T-helper 1 cell treated with Interleukin-12 subunit alpha and Interleukin-12 subunit beta and Interleukin-4 antibody, amounts not matched to agents 30 μg/mL and 1 μg/mL, for 36 hours (primary cell): Measurements from ENCODE around the gene ELMO3.
A peak's percentile ranks its signal among the peaks of the same experiment; 100 is the strongest.

Source experiments
- H3K27ac Mint-ChIP-seq: one replicate; pipeline ENCODE4 v1.8.0; 2021; ENCODE audit warnings: mild to moderate bottlenecking, mixed read lengths
- H3K27me3 Mint-ChIP-seq: one replicate; pipeline ENCODE4 v1.8.0; 2021; ENCODE audit warnings: low read depth, mixed read lengths
- H3K36me3 Mint-ChIP-seq: one replicate; pipeline ENCODE4 v1.8.0; 2021; ENCODE audit warnings: low read depth, mixed read lengths
- H3K4me1 Mint-ChIP-seq: one replicate; pipeline ENCODE4 v1.8.0; 2021; ENCODE audit warnings: low read depth, mixed read lengths
- H3K4me3 Mint-ChIP-seq: one replicate; pipeline ENCODE4 v1.8.0; 2021; ENCODE audit warnings: mild to moderate bottlenecking, moderate library complexity, mixed read lengths
- H3K9me3 Mint-ChIP-seq: one replicate; pipeline ENCODE4 v1.8.0; 2021; ENCODE audit warnings: mixed read lengths

ELMO3 gene

GRCh38 chr16:67238806-67239470 is 40.0 kb downstream of the ELMO3 start:
- Mint-ChIP-seq H3K4me3 (no peak overlapping the region), H3K27me3 (no peaks in the 10 kb centered on the region), H3K36me3 (peaks cover 23% of the 10 kb centered on the region), H3K27ac (no peak overlapping the region), H3K4me1 (peaks cover 33% of the 10 kb centered on the region), H3K9me3 (no peaks in the 10 kb centered on the region)

GRCh38 chr16:67240506-67240905 is 41.6 kb downstream of the ELMO3 start:
- no peaks in the 10 kb centered on the region for H3K27me3 Mint-ChIP-seq
- peak overlapping the region; percentile 26 for H3K27ac Mint-ChIP-seq
- no peaks in the 10 kb centered on the region for H3K9me3 Mint-ChIP-seq
- H3K36me3 Mint-ChIP-seq, result peaks cover 27% of the 10 kb centered on the region
- no peak overlapping the region for H3K4me3 Mint-ChIP-seq
- peaks cover 48% of the 10 kb centered on the region for H3K4me1 Mint-ChIP-seq

- H3K27me3 Mint-ChIP-seq, result no peaks in the 10 kb centered on the region
- H3K4me3 Mint-ChIP-seq, result no peak overlapping the region
- H3K4me1 Mint-ChIP-seq, result peaks cover 45% of the 10 kb centered on the region
- peak overlapping the region; percentile 60 for H3K27ac Mint-ChIP-seq
- H3K36me3 Mint-ChIP-seq, result peaks cover 23% of the 10 kb centered on the region
- H3K9me3 Mint-ChIP-seq, result no peaks in the 10 kb centered on the region
Measured at GRCh38 chr16:67241008-67241900, 42.3 kb downstream of the ELMO3 start.

GRCh38 chr16:67242138-67242730 is 43.3 kb downstream of the ELMO3 start:
- H3K4me3 Mint-ChIP-seq, result no peak overlapping the region
- peaks cover 42% of the 10 kb centered on the region for H3K4me1 Mint-ChIP-seq
- H3K27me3 Mint-ChIP-seq, result no peaks in the 10 kb centered on the region
- peaks cover 16% of the 10 kb centered on the region for H3K36me3 Mint-ChIP-seq
- peak overlapping the region; percentile 87 for H3K27ac Mint-ChIP-seq
- H3K9me3 Mint-ChIP-seq, result no peaks in the 10 kb centered on the region

- Mint-ChIP-seq H3K9me3 (no peaks in the 10 kb centered on the region), H3K4me1 (peaks cover 43% of the 10 kb centered on the region), H3K36me3 (peaks cover 11% of the 10 kb centered on the region), H3K27me3 (peaks cover 8% of the 10 kb centered on the region), H3K27ac (peak overlapping the region; percentile 94), H3K4me3 (peak overlapping the region; percentile 82)
Measured at GRCh38 chr16:67243481-67243880, 44.5 kb downstream of the ELMO3 start.

- Mint-ChIP-seq H3K4me3 (peak overlapping the region; percentile 82), H3K36me3 (peaks cover 4% of the 10 kb centered on the region), H3K4me1 (peaks cover 45% of the 10 kb centered on the region), H3K9me3 (no peaks in the 10 kb centered on the region), H3K27me3 (peaks cover 13% of the 10 kb centered on the region), H3K27ac (peak overlapping the region; percentile 94)
Measured at GRCh38 chr16:67244387-67245185, 45.7 kb downstream of the ELMO3 start.

GRCh38 chr16:67245186-67245585 is 46.3 kb downstream of the ELMO3 start:
- H3K9me3 Mint-ChIP-seq, result no peaks in the 10 kb centered on the region
- H3K4me3 Mint-ChIP-seq, result peak overlapping the region; percentile 82
- H3K4me1 Mint-ChIP-seq, result peaks cover 48% of the 10 kb centered on the region
- peaks cover 4% of the 10 kb centered on the region for H3K36me3 Mint-ChIP-seq
- H3K27me3 Mint-ChIP-seq, result peaks cover 19% of the 10 kb centered on the region
- H3K27ac Mint-ChIP-seq, result peak overlapping the region; percentile 94

- Mint-ChIP-seq H3K27ac (peak overlapping the region; percentile 94), H3K36me3 (peaks cover 4% of the 10 kb centered on the region), H3K4me3 (peak overlapping the region; percentile 82), H3K4me1 (peaks cover 50% of the 10 kb centered on the region), H3K27me3 (peaks cover 24% of the 10 kb centered on the region), H3K9me3 (no peaks in the 10 kb centered on the region)
Measured at GRCh38 chr16:67245674-67246080, 46.7 kb downstream of the ELMO3 start.

GRCh38 chr16:67246081-67246755 is 47.3 kb downstream of the ELMO3 start:
- Mint-ChIP-seq H3K36me3 (peaks cover 4% of the 10 kb centered on the region), H3K4me1 (peaks cover 49% of the 10 kb centered on the region), H3K27ac (no peak overlapping the region), H3K4me3 (peak overlapping the region; percentile 87), H3K9me3 (no peaks in the 10 kb centered on the region), H3K27me3 (peaks cover 25% of the 10 kb centered on the region)

GRCh38 chr16:67246756-67247191 is 47.8 kb downstream of the ELMO3 start:
- Mint-ChIP-seq H3K27me3 (peaks cover 25% of the 10 kb centered on the region), H3K36me3 (peaks cover 4% of the 10 kb centered on the region), H3K9me3 (no peaks in the 10 kb centered on the region), H3K4me1 (peaks cover 44% of the 10 kb centered on the region), H3K27ac (peak overlapping the region; percentile 86), H3K4me3 (peak overlapping the region; percentile 87)

GRCh38 chr16:67247192-67248072 is 48.5 kb downstream of the ELMO3 start, which contains the start of gene FHOD1:
FHOD1 (minus strand) TSS chr16:67247481; CDS start chr16:67247410, 71 bp downstream.
- Mint-ChIP-seq H3K27ac (peak within 1 kb of the TSS; percentile 86), H3K27me3 (peaks cover 25% of the 10 kb centered on the region), H3K9me3 (no peaks in the 10 kb centered on the region), H3K4me3 (peak within 1 kb of the TSS; percentile 87), H3K36me3 (peaks cover 4% of the 10 kb centered on the region), H3K4me1 (peaks cover 43% of the 10 kb centered on the region)

GRCh38 chr16:67248073-67248400 is 49.1 kb downstream of the ELMO3 start:
- peak overlapping the region; percentile 87 for H3K4me3 Mint-ChIP-seq
- H3K4me1 Mint-ChIP-seq, result peaks cover 41% of the 10 kb centered on the region
- peak overlapping the region; percentile 86 for H3K27ac Mint-ChIP-seq
- H3K27me3 Mint-ChIP-seq, result peaks cover 25% of the 10 kb centered on the region
- peaks cover 4% of the 10 kb centered on the region for H3K36me3 Mint-ChIP-seq
- no peaks in the 10 kb centered on the region for H3K9me3 Mint-ChIP-seq
